Measurements from ENCODE around the gene GSS. TPM values are rescaled to one million over a fixed set of nuclear protein-coding genes. Genes with fewer than 3 reads are reported as not detected.
A peak's percentile ranks its signal among the peaks of the same experiment; 100 is the strongest.

The GSS gene
- total RNA-seq, 1 donor from 2014 or later = 37.2 TPM

- H3K4me1 Mint-ChIP-seq (ENCODE audit: unreplicated experiment) = no peaks in the 10 kb centered on the region
- no peak for DNase-seq (ENCODE audit: extremely low spot score, unreplicated experiment)
- TF ChIP-seq CTCF (IDR thresholded peaks at IDR 0.05) = no peak
- no peak overlapping the region for H3K27ac Mint-ChIP-seq (ENCODE audit: unreplicated experiment)
- no peaks in the 10 kb centered on the region for H3K9me3 Mint-ChIP-seq (ENCODE audit: unreplicated experiment)
- H3K36me3 Mint-ChIP-seq (ENCODE audit: unreplicated experiment) = peaks cover 34% of the 10 kb centered on the region
- H3K4me3 Mint-ChIP-seq (ENCODE audit: unreplicated experiment) = no peak overlapping the region
- H3K27me3 Mint-ChIP-seq (ENCODE audit: unreplicated experiment) = no peaks in the 10 kb centered on the region
Observed at GRCh38 chr20:34940081-34940481, 15.5 kb downstream of the GSS start.

- H3K36me3 Mint-ChIP-seq (ENCODE audit: unreplicated experiment) = peaks cover 32% of the 10 kb centered on the region
- no peaks in the 10 kb centered on the region for H3K4me1 Mint-ChIP-seq (ENCODE audit: unreplicated experiment)
- TF ChIP-seq CTCF (IDR thresholded peaks at IDR 0.05) = no peak
- no peak for DNase-seq (ENCODE audit: extremely low spot score, unreplicated experiment)
- no peaks in the 10 kb centered on the region for H3K27me3 Mint-ChIP-seq (ENCODE audit: unreplicated experiment)
- H3K4me3 Mint-ChIP-seq (ENCODE audit: unreplicated experiment) = no peak overlapping the region
- H3K9me3 Mint-ChIP-seq (ENCODE audit: unreplicated experiment) = no peaks in the 10 kb centered on the region
- H3K27ac Mint-ChIP-seq (ENCODE audit: unreplicated experiment) = no peak overlapping the region
Observed at GRCh38 chr20:34938466-34939163, 17.0 kb downstream of the GSS start.

GRCh38 chr20:34931771-34932170 is 23.8 kb downstream of the GSS start:
- no peak for TF ChIP-seq CTCF (IDR thresholded peaks at IDR 0.05)
- H3K27me3 Mint-ChIP-seq (ENCODE audit: unreplicated experiment) = no peaks in the 10 kb centered on the region
- H3K4me1 Mint-ChIP-seq (ENCODE audit: unreplicated experiment) = peaks cover 7% of the 10 kb centered on the region
- H3K36me3 Mint-ChIP-seq (ENCODE audit: unreplicated experiment) = peaks cover 41% of the 10 kb centered on the region
- H3K9me3 Mint-ChIP-seq (ENCODE audit: unreplicated experiment) = no peaks in the 10 kb centered on the region
- H3K4me3 Mint-ChIP-seq (ENCODE audit: unreplicated experiment) = no peak overlapping the region
- H3K27ac Mint-ChIP-seq (ENCODE audit: unreplicated experiment) = no peak overlapping the region
- DNase-seq (ENCODE audit: extremely low spot score, unreplicated experiment) = no peak

- Mint-ChIP-seq H3K9me3 (ENCODE audit: unreplicated experiment) (no peaks in the 10 kb centered on the region), H3K36me3 (ENCODE audit: unreplicated experiment) (peaks cover 44% of the 10 kb centered on the region), H3K4me3 (ENCODE audit: unreplicated experiment) (no peak overlapping the region), H3K4me1 (ENCODE audit: unreplicated experiment) (peaks cover 9% of the 10 kb centered on the region), H3K27ac (ENCODE audit: unreplicated experiment) (no peak overlapping the region), H3K27me3 (ENCODE audit: unreplicated experiment) (no peaks in the 10 kb centered on the region)
- no peak for DNase-seq (ENCODE audit: extremely low spot score, unreplicated experiment)
- TF ChIP-seq CTCF (IDR thresholded peaks at IDR 0.05) = no peak
Observed at GRCh38 chr20:34928411-34928810, 27.2 kb downstream of the GSS start.

- no peak for TF ChIP-seq CTCF (IDR thresholded peaks at IDR 0.05)
- peaks cover 39% of the 10 kb centered on the region for H3K36me3 Mint-ChIP-seq (ENCODE audit: unreplicated experiment)
- DNase-seq (ENCODE audit: extremely low spot score, unreplicated experiment) = no peak
- peak overlapping the region; percentile 23 for H3K27ac Mint-ChIP-seq (ENCODE audit: unreplicated experiment)
- no peak overlapping the region for H3K4me3 Mint-ChIP-seq (ENCODE audit: unreplicated experiment)
- H3K9me3 Mint-ChIP-seq (ENCODE audit: unreplicated experiment) = no peaks in the 10 kb centered on the region
- peaks cover 9% of the 10 kb centered on the region for H3K4me1 Mint-ChIP-seq (ENCODE audit: unreplicated experiment)
- no peaks in the 10 kb centered on the region for H3K27me3 Mint-ChIP-seq (ENCODE audit: unreplicated experiment)
Observed at GRCh38 chr20:34927736-34928135, 27.9 kb downstream of the GSS start.
